ENCODE data around the gene RIPOR2.
"Not testable (repeated sequence)": the region's sequence is repeated elsewhere in the genome, so short reads cannot be mapped to it uniquely, and the experiment has no call there.

- not testable (repeated sequence) for TF ChIP-seq POLR2A, TAF1, POLR2AphosphoS5, SPI1 (IDR thresholded peaks at IDR 0.05; ENCODE audit: low read depth, low read length)
Measured at GRCh38 chr6:24764833-24765828, 170.6 kb downstream of the RIPOR2 start.
